GM21526 (cell line): ENCODE data around the gene RASAL2.
"Not testable (repeated sequence)": the region's sequence is repeated elsewhere in the genome, so short reads cannot be mapped to it uniquely, and the experiment has no call there.

ENCODE experiments used
- ATAC-seq: cut with Tn5 transposase; IDR thresholded peaks from one replicate; pipeline ENCODE4 v1.9.1; 2021; ENCODE audit warnings: moderate library complexity; ENCODE audit not compliant: unreplicated experiment, low FRiP score

The RASAL2 gene

GRCh38 chr1:178109348-178110143, 15.6 kb downstream of the RASAL2 start:
- no peak for ATAC-seq

GRCh38 chr1:178115260-178115659, 21.4 kb downstream of the RASAL2 start:
- no peak for ATAC-seq

GRCh38 chr1:178118524-178118923, 24.6 kb downstream of the RASAL2 start:
- no peak for ATAC-seq

GRCh38 chr1:178119628-178120027, 25.7 kb downstream of the RASAL2 start:
- no peak for ATAC-seq

- no peak for ATAC-seq
These were observed 26.2 kb downstream of the RASAL2 start for GRCh38 chr1:178120088-178120487.

- ATAC-seq: not testable (repeated sequence)
These were observed 26.7 kb downstream of the RASAL2 start for GRCh38 chr1:178120520-178121052.

- no peak for ATAC-seq
These were observed 28.0 kb downstream of the RASAL2 start for GRCh38 chr1:178121883-178122282.

- no peak for ATAC-seq
These were observed 28.4 kb downstream of the RASAL2 start for GRCh38 chr1:178122283-178122682.

GRCh38 chr1:178124115-178124514, 30.2 kb downstream of the RASAL2 start:
- no peak for ATAC-seq

- ATAC-seq: no peak
These were observed 32.4 kb downstream of the RASAL2 start for GRCh38 chr1:178126261-178126660.

GRCh38 chr1:178126741-178127185, 32.9 kb downstream of the RASAL2 start:
- no peak for ATAC-seq

GRCh38 chr1:178127482-178128191, 33.7 kb downstream of the RASAL2 start:
- ATAC-seq: no peak

- ATAC-seq: no peak
These were observed 39.5 kb downstream of the RASAL2 start for GRCh38 chr1:178133239-178133989.

GRCh38 chr1:178134061-178134460, 40.2 kb downstream of the RASAL2 start:
- ATAC-seq: no peak

- ATAC-seq: no peak
These were observed 43.3 kb downstream of the RASAL2 start for GRCh38 chr1:178137238-178137637.

- ATAC-seq: no peak
These were observed 48.9 kb downstream of the RASAL2 start for GRCh38 chr1:178142806-178143205.

- peak; percentile 63 for ATAC-seq
These were observed 50.1 kb downstream of the RASAL2 start for GRCh38 chr1:178143730-178144690.

GRCh38 chr1:178145605-178146004, 51.7 kb downstream of the RASAL2 start:
- ATAC-seq: no peak

- no peak for ATAC-seq
These were observed 52.5 kb downstream of the RASAL2 start for GRCh38 chr1:178146436-178146835.

GRCh38 chr1:178150610-178151009, 56.7 kb downstream of the RASAL2 start:
- ATAC-seq: no peak
